Breast epithelium (tissue), 4 donors: ENCODE data around the gene C16orf74. TPM values are rescaled to one million over a fixed set of nuclear protein-coding genes. Genes with fewer than 3 reads are reported as not detected.

Experiments
- DNase-seq, 2 donors: peaks; one replicate each; pipeline ENCODE4 v3.0.0-alpha.2; 2019; ENCODE audit warnings: low spot score in 2 of 2
- H3K27ac ChIP-seq, 2 donors: fragments of 200-600 bp; sonication (generic) in 1 of 2; one replicate each; pipeline ENCODE4 v1.5.1; 2016 to 2019; ENCODE audit warnings: mild to moderate bottlenecking in 1 of 2
- H3K27me3 ChIP-seq, 2 donors: fragments of 200-600 bp; sonication (generic) in 1 of 2; one replicate each; pipeline versions ENCODE4 v1.5.1 to v1.6.0; 2017 to 2019; ENCODE audit warnings: control low read depth in 1 of 2, mild to moderate bottlenecking in 1 of 2
- H3K36me3 ChIP-seq: fragments of 200-600 bp; one replicate; pipeline ENCODE4 v1.5.1; 2019
- H3K4me1 ChIP-seq, 2 donors: fragments of 200-600 bp; sonication (generic); one replicate each; pipeline ENCODE4 v1.5.1; 2016 to 2019; ENCODE audit warnings: control low read depth in 1 of 2
- H3K4me3 ChIP-seq, 3 donors: fragments of 200-600 bp; sonication (generic); 1 replicate in 2 of 3; 2 replicates in 1 of 3; pipeline ENCODE4 v1.5.1; 2016 to 2019; ENCODE audit warnings: mild to moderate bottlenecking in 3 of 3, moderate library complexity in 2 of 3
- H3K9me3 ChIP-seq, 2 donors: fragments of 200-600 bp; sonication (generic) in 1 of 2; one replicate each; pipeline ENCODE4 v1.5.1; 2016 to 2019; ENCODE audit warnings: control low read depth in 1 of 2
- CTCF ChIP-seq, 3 donors: fragments of 450-650 bp; IDR thresholded peaks; one replicate each; pipeline ENCODE4 v1.5.1; 2016 to 2017; ENCODE audit warnings: antibody characterized with exemption in 3 of 3, mild to moderate bottlenecking in 3 of 3, moderate library complexity in 3 of 3
- POLR2A ChIP-seq: fragments of 450-650 bp; IDR thresholded peaks from one replicate; pipeline ENCODE4 v1.6.1; 2016; ENCODE audit warnings: antibody characterized with exemption, mild to moderate bottlenecking, moderate library complexity
- POLR2AphosphoS5 ChIP-seq, 3 donors: sonication (generic); formaldehyde crosslinking; IDR thresholded peaks; one replicate each; pipeline ENCODE4 v1.6.1; 2017; ENCODE audit warnings: antibody characterized with exemption in 3 of 3
- intact Hi-C: fragments of 100-400 bp; cut with DNase I; formaldehyde crosslinking; loops from one replicate; pipeline ENCODE4 v1.15.1; 2023; ENCODE audit warnings: low total_unique reads
- total RNA-seq, 3 donors: library from RNA; depleted of rRNA; stranded (reverse); fragments of >200 nt; gene quantifications; one replicate each; pipeline ENCODE4 v1.1.0, GENCODE V29; 2016

Gene C16orf74
- total RNA-seq, 3 donors from 2014 or later = 0.80 to 7.2 (median 6.7) TPM

- H3K36me3 ChIP-seq = no peaks in the 10 kb centered on the region
- H3K9me3 ChIP-seq = no peaks in the 10 kb centered on the region
- H3K27me3 ChIP-seq = no peaks in the 10 kb centered on the region
- intact Hi-C loops = no loop called here
- H3K4me1 ChIP-seq = no peaks in the 10 kb centered on the region
- no peak overlapping the region for H3K27ac ChIP-seq
- no peak for TF ChIP-seq POLR2AphosphoS5 (IDR thresholded peaks at IDR 0.05)
- TF ChIP-seq POLR2A = no peak
- H3K4me3 ChIP-seq = no peak overlapping the region
- DNase-seq = no peak
Observed at GRCh38 chr16:85734311-85735017, 16.4 kb downstream of the C16orf74 start.

- Histone ChIP-seq H3K27ac (no peak overlapping the region), H3K27me3 (no peaks in the 10 kb centered on the region), H3K9me3 (no peaks in the 10 kb centered on the region), H3K36me3 (no peaks in the 10 kb centered on the region), H3K4me1 (no peaks in the 10 kb centered on the region), H3K4me3 (no peak overlapping the region)
- intact Hi-C loops = no loop called here
- DNase-seq = no peak
- no peak for TF ChIP-seq POLR2AphosphoS5 (IDR thresholded peaks at IDR 0.05)
Observed at GRCh38 chr16:85733839-85734170, 17.1 kb downstream of the C16orf74 start.

- no peaks in the 10 kb centered on the region for H3K36me3 ChIP-seq
- no peak for TF ChIP-seq POLR2A
- no peak for TF ChIP-seq CTCF (IDR thresholded peaks at IDR 0.05)
- no peak for TF ChIP-seq POLR2AphosphoS5 (IDR thresholded peaks at IDR 0.05)
- DNase-seq = no peak
- H3K27me3 ChIP-seq = no peaks in the 10 kb centered on the region
- no peak overlapping the region for H3K4me3 ChIP-seq
- H3K9me3 ChIP-seq = no peaks in the 10 kb centered on the region
- no peak overlapping the region for H3K27ac ChIP-seq
- no peaks in the 10 kb centered on the region for H3K4me1 ChIP-seq
- intact Hi-C loops = no loop called here
Observed at GRCh38 chr16:85733155-85733838, 17.6 kb downstream of the C16orf74 start.

- no peaks in the 10 kb centered on the region for H3K4me1 ChIP-seq
- no peaks in the 10 kb centered on the region for H3K9me3 ChIP-seq
- intact Hi-C loops = no loop called here
- no peak for TF ChIP-seq POLR2A
- TF ChIP-seq CTCF (IDR thresholded peaks at IDR 0.05) = no peak
- no peak for TF ChIP-seq POLR2AphosphoS5 (IDR thresholded peaks at IDR 0.05)
- H3K36me3 ChIP-seq = no peaks in the 10 kb centered on the region
- no peak for DNase-seq
- no peak overlapping the region for H3K27ac ChIP-seq
- no peaks in the 10 kb centered on the region for H3K27me3 ChIP-seq
- H3K4me3 ChIP-seq = no peak overlapping the region
Observed at GRCh38 chr16:85731179-85731578, 19.7 kb downstream of the C16orf74 start.

- TF ChIP-seq POLR2AphosphoS5 (IDR thresholded peaks at IDR 0.05) (no peak), POLR2A (no peak), CTCF (IDR thresholded peaks at IDR 0.05) (no peak)
- no peaks in the 10 kb centered on the region for H3K9me3 ChIP-seq
- H3K4me3 ChIP-seq = no peak overlapping the region
- intact Hi-C loops = no loop called here
- H3K4me1 ChIP-seq = no peaks in the 10 kb centered on the region
- no peaks in the 10 kb centered on the region for H3K36me3 ChIP-seq
- no peak overlapping the region for H3K27ac ChIP-seq
- no peaks in the 10 kb centered on the region for H3K27me3 ChIP-seq
- no peak for DNase-seq
Observed at GRCh38 chr16:85730186-85730465, 20.8 kb downstream of the C16orf74 start.

GRCh38 chr16:85729452-85730185, 21.3 kb downstream of the C16orf74 start:
- TF ChIP-seq POLR2A (no peak), POLR2AphosphoS5 (IDR thresholded peaks at IDR 0.05) (no peak), CTCF (IDR thresholded peaks at IDR 0.05) (no peak)
- H3K9me3 ChIP-seq = no peaks in the 10 kb centered on the region
- no peak for DNase-seq
- H3K36me3 ChIP-seq = no peaks in the 10 kb centered on the region
- no peaks in the 10 kb centered on the region for H3K27me3 ChIP-seq
- intact Hi-C loops = no loop called here
- no peaks in the 10 kb centered on the region for H3K4me1 ChIP-seq
- no peak overlapping the region for H3K27ac ChIP-seq
- H3K4me3 ChIP-seq = no peak overlapping the region
